HG03097 (cell line): ENCODE measurements around the gene BCCIP.

Experiments used
- ATAC-seq: cut with Tn5 transposase; IDR thresholded peaks from one replicate; pipeline ENCODE4 v1.9.1; 2021; ENCODE audit not compliant: unreplicated experiment, low FRiP score

Gene BCCIP

GRCh38 chr10:125883211-125883610 is 59.9 kb downstream of the BCCIP start:
- ATAC-seq = no peak
